ENCODE measurements around the gene DONSON.

DONSON gene

GRCh38 chr21:33552999-33553598, 35.4 kb downstream of the DONSON start:
- Histone ChIP-seq H4K20me1 (ENCODE audit: low read depth, low read length) (peaks cover 62% of the 10 kb centered on the region), H3K9me3 (ENCODE audit: insufficient read depth, low read length) (no peaks in the 10 kb centered on the region), H3K4me2 (ENCODE audit: low read depth, low read length, poor library complexity, severe bottlenecking) (no peak overlapping the region), H3K9ac (ENCODE audit: low read length) (no peak overlapping the region), H3K79me2 (ENCODE audit: insufficient read depth, low read length) (peaks cover 98% of the 10 kb centered on the region), H3K4me3 (ENCODE audit: insufficient read depth, low read length, poor library complexity, severe bottlenecking) (no peak overlapping the region), H3K27me3 (ENCODE audit: low read length) (no peaks in the 10 kb centered on the region), H3K9me2 (replicated peaks; ENCODE audit: insufficient read depth, low read length) (no peaks in the 10 kb centered on the region), H3K36me3 (ENCODE audit: low read length) (peaks cover 75% of the 10 kb centered on the region), H3F3A (ENCODE audit: insufficient read depth) (peaks cover 4% of the 10 kb centered on the region; the same call in 1 of the 2 replicates), H3K27ac (ENCODE audit: low read depth, low read length) (no peak overlapping the region), H2AFZ (ENCODE audit: low read depth, low read length, severe bottlenecking) (no peak overlapping the region)
- TF ChIP-seq CTCF (IDR thresholded peaks at IDR 0.05; ENCODE audit: insufficient read depth, low read length, poor library complexity, severe bottlenecking): no peak
- no peak for TF ChIP-seq EZH2phosphoT487 (conservative IDR thresholded peaks at IDR 0.05; ENCODE audit: low read length)

GRCh38 chr21:33552093-33552998, 36.1 kb downstream of the DONSON start:
- no peak overlapping the region for H3K4me2 ChIP-seq (ENCODE audit: low read depth, low read length, poor library complexity, severe bottlenecking)
- peaks cover 73% of the 10 kb centered on the region for H3K36me3 ChIP-seq (ENCODE audit: low read length)
- H3K9me2 ChIP-seq (replicated peaks; ENCODE audit: insufficient read depth, low read length): no peaks in the 10 kb centered on the region
- H3K27me3 ChIP-seq (ENCODE audit: low read length): no peaks in the 10 kb centered on the region
- peaks cover 4% of the 10 kb centered on the region; the same call in 1 of the 2 replicates for H3F3A ChIP-seq (ENCODE audit: insufficient read depth)
- peaks cover 98% of the 10 kb centered on the region for H3K79me2 ChIP-seq (ENCODE audit: insufficient read depth, low read length)
- H3K9ac ChIP-seq (ENCODE audit: low read length): no peak overlapping the region
- no peak overlapping the region for H2AFZ ChIP-seq (ENCODE audit: low read depth, low read length, severe bottlenecking)
- TF ChIP-seq CTCF (IDR thresholded peaks at IDR 0.05; ENCODE audit: insufficient read depth, low read length, poor library complexity, severe bottlenecking): no peak
- no peak for TF ChIP-seq EZH2phosphoT487 (conservative IDR thresholded peaks at IDR 0.05; ENCODE audit: low read length)
- no peak overlapping the region for H3K27ac ChIP-seq (ENCODE audit: low read depth, low read length)
- H3K4me3 ChIP-seq (ENCODE audit: insufficient read depth, low read length, poor library complexity, severe bottlenecking): no peak overlapping the region
- no peaks in the 10 kb centered on the region for H3K9me3 ChIP-seq (ENCODE audit: insufficient read depth, low read length)
- peaks cover 57% of the 10 kb centered on the region for H4K20me1 ChIP-seq (ENCODE audit: low read depth, low read length)

GRCh38 chr21:33551664-33552063, 36.8 kb downstream of the DONSON start:
- Histone ChIP-seq H3K27ac (ENCODE audit: low read depth, low read length) (no peak overlapping the region), H3K9me2 (replicated peaks; ENCODE audit: insufficient read depth, low read length) (no peaks in the 10 kb centered on the region), H3K27me3 (ENCODE audit: low read length) (no peaks in the 10 kb centered on the region), H3K9me3 (ENCODE audit: insufficient read depth, low read length) (no peaks in the 10 kb centered on the region), H2AFZ (ENCODE audit: low read depth, low read length, severe bottlenecking) (no peak overlapping the region), H3K4me3 (ENCODE audit: insufficient read depth, low read length, poor library complexity, severe bottlenecking) (no peak overlapping the region), H3K79me2 (ENCODE audit: insufficient read depth, low read length) (peaks cover 98% of the 10 kb centered on the region), H3K9ac (ENCODE audit: low read length) (no peak overlapping the region), H3K4me2 (ENCODE audit: low read depth, low read length, poor library complexity, severe bottlenecking) (no peak overlapping the region), H3K36me3 (ENCODE audit: low read length) (peaks cover 69% of the 10 kb centered on the region), H3F3A (ENCODE audit: insufficient read depth) (peaks cover 4% of the 10 kb centered on the region; the same call in 1 of the 2 replicates), H4K20me1 (ENCODE audit: low read depth, low read length) (peaks cover 57% of the 10 kb centered on the region)
- TF ChIP-seq CTCF (IDR thresholded peaks at IDR 0.05; ENCODE audit: insufficient read depth, low read length, poor library complexity, severe bottlenecking): no peak
- no peak for TF ChIP-seq EZH2phosphoT487 (conservative IDR thresholded peaks at IDR 0.05; ENCODE audit: low read length)
